Memory B cell (primary cell): ENCODE data around the gene ATP6V0A1.

Experiments
- ATAC-seq: fragments of 150-1000 bp; cut with Tn5 transposase; 2 replicates; pipeline ENCODE4 v1.10.0; 2021; ENCODE audit warnings: low read depth, mild to moderate bottlenecking, moderate library complexity
- DNase-seq, 2 donors: peaks; one replicate each; pipeline ENCODE4 v3.0.0; 2022; ENCODE audit warnings: low spot score in 2 of 2
- H3K27ac Mint-ChIP-seq: one replicate; pipeline ENCODE4 v1.8.0; 2022; ENCODE audit warnings: mild to moderate bottlenecking, moderate library complexity, mixed read lengths
- H3K27me3 Mint-ChIP-seq: one replicate; pipeline ENCODE4 v1.8.0; 2022; ENCODE audit warnings: mixed read lengths
- H3K36me3 Mint-ChIP-seq: one replicate; pipeline ENCODE4 v1.8.0; 2022; ENCODE audit warnings: mild to moderate bottlenecking, mixed read lengths
- H3K4me1 Mint-ChIP-seq: one replicate; pipeline ENCODE4 v1.8.0; 2022; ENCODE audit warnings: mixed read lengths
- H3K4me3 Mint-ChIP-seq: one replicate; pipeline ENCODE4 v1.8.0; 2022; ENCODE audit warnings: mild to moderate bottlenecking, moderate library complexity, mixed read lengths
- H3K9me3 Mint-ChIP-seq: one replicate; pipeline ENCODE4 v1.8.0; 2022; ENCODE audit warnings: mixed read lengths

ATP6V0A1 gene

GRCh38 chr17:42512733-42513251 is 54.1 kb downstream of the ATP6V0A1 start:
- no peaks in the 10 kb centered on the region for H3K27me3 Mint-ChIP-seq
- no peak overlapping the region for H3K4me3 Mint-ChIP-seq
- peaks cover 4% of the 10 kb centered on the region for H3K4me1 Mint-ChIP-seq
- no peak overlapping the region for H3K27ac Mint-ChIP-seq
- DNase-seq (no peak), ATAC-seq (no peak)
- peaks cover 24% of the 10 kb centered on the region for H3K36me3 Mint-ChIP-seq
- no peaks in the 10 kb centered on the region for H3K9me3 Mint-ChIP-seq

- ATAC-seq (no peak), DNase-seq (no peak)
- Mint-ChIP-seq H3K9me3 (no peaks in the 10 kb centered on the region), H3K27me3 (no peaks in the 10 kb centered on the region), H3K4me3 (no peak overlapping the region), H3K4me1 (peaks cover 4% of the 10 kb centered on the region), H3K36me3 (peaks cover 16% of the 10 kb centered on the region), H3K27ac (no peak overlapping the region)
Observed at GRCh38 chr17:42513686-42514085, 55.0 kb downstream of the ATP6V0A1 start.

GRCh38 chr17:42514279-42514678 is 55.6 kb downstream of the ATP6V0A1 start:
- ATAC-seq: no peak
- peaks cover 10% of the 10 kb centered on the region for H3K36me3 Mint-ChIP-seq
- H3K27ac Mint-ChIP-seq: peak overlapping the region; percentile 48

GRCh38 chr17:42514867-42515266 is 56.2 kb downstream of the ATP6V0A1 start:
- Mint-ChIP-seq H3K36me3 (peaks cover 10% of the 10 kb centered on the region), H3K9me3 (no peaks in the 10 kb centered on the region), H3K27ac (peak overlapping the region; percentile 48), H3K4me3 (no peak overlapping the region), H3K27me3 (no peaks in the 10 kb centered on the region), H3K4me1 (peaks cover 4% of the 10 kb centered on the region)
- no peak for DNase-seq
- ATAC-seq: no peak

More at GRCh38 chr17:42514279-42514678, 55.6 kb downstream of the ATP6V0A1 start:
- Mint-ChIP-seq H3K4me1 (peaks cover 4% of the 10 kb centered on the region), H3K9me3 (no peaks in the 10 kb centered on the region), H3K4me3 (no peak overlapping the region), H3K27me3 (no peaks in the 10 kb centered on the region)
- no peak for DNase-seq

- DNase-seq: peak; percentile 84 to 92
- H3K27me3 Mint-ChIP-seq: no peaks in the 10 kb centered on the region
- peaks cover 16% of the 10 kb centered on the region for H3K36me3 Mint-ChIP-seq
- H3K9me3 Mint-ChIP-seq: no peaks in the 10 kb centered on the region
- peaks cover 2% of the 10 kb centered on the region for H3K4me1 Mint-ChIP-seq
- peak; percentile 97 for ATAC-seq
- H3K27ac Mint-ChIP-seq: no peak overlapping the region
- H3K4me3 Mint-ChIP-seq: no peak overlapping the region
Observed at GRCh38 chr17:42517516-42517915, 58.8 kb downstream of the ATP6V0A1 start.

GRCh38 chr17:42518046-42518754 is 59.5 kb downstream of the ATP6V0A1 start:
- Mint-ChIP-seq H3K9me3 (no peaks in the 10 kb centered on the region), H3K27ac (no peak overlapping the region), H3K4me1 (peaks cover 2% of the 10 kb centered on the region)

GRCh38 chr17:42518755-42519545 is 60.3 kb downstream of the ATP6V0A1 start:
- ATAC-seq: no peak

More at GRCh38 chr17:42518046-42518754, 59.5 kb downstream of the ATP6V0A1 start:
- DNase-seq (no peak), ATAC-seq (no peak)
- Mint-ChIP-seq H3K4me3 (no peak overlapping the region), H3K36me3 (peaks cover 19% of the 10 kb centered on the region), H3K27me3 (no peaks in the 10 kb centered on the region)

GRCh38 chr17:42519546-42520491 is 61.1 kb downstream of the ATP6V0A1 start:
- no peak for ATAC-seq
- H3K4me1 Mint-ChIP-seq: peaks cover 5% of the 10 kb centered on the region
- no peak overlapping the region for H3K27ac Mint-ChIP-seq
- H3K36me3 Mint-ChIP-seq: peaks cover 19% of the 10 kb centered on the region
- no peak overlapping the region for H3K4me3 Mint-ChIP-seq
- no peak for DNase-seq
- no peaks in the 10 kb centered on the region for H3K9me3 Mint-ChIP-seq
- H3K27me3 Mint-ChIP-seq: no peaks in the 10 kb centered on the region

More at GRCh38 chr17:42518755-42519545, 60.3 kb downstream of the ATP6V0A1 start:
- no peak for DNase-seq
- Mint-ChIP-seq H3K9me3 (no peaks in the 10 kb centered on the region), H3K27me3 (no peaks in the 10 kb centered on the region), H3K4me1 (peaks cover 2% of the 10 kb centered on the region), H3K4me3 (no peak overlapping the region), H3K27ac (no peak overlapping the region), H3K36me3 (peaks cover 19% of the 10 kb centered on the region)

- Mint-ChIP-seq H3K9me3 (no peaks in the 10 kb centered on the region), H3K4me1 (peaks cover 5% of the 10 kb centered on the region), H3K4me3 (no peak overlapping the region), H3K36me3 (peaks cover 19% of the 10 kb centered on the region), H3K27me3 (no peaks in the 10 kb centered on the region), H3K27ac (no peak overlapping the region)
- no peak for DNase-seq
- no peak for ATAC-seq
Observed at GRCh38 chr17:42520540-42520951, 61.9 kb downstream of the ATP6V0A1 start.

- H3K4me1 Mint-ChIP-seq: peaks cover 5% of the 10 kb centered on the region
Observed at GRCh38 chr17:42521036-42521435, 62.4 kb downstream of the ATP6V0A1 start.

GRCh38 chr17:42521666-42522262 is 63.1 kb downstream of the ATP6V0A1 start:
- Mint-ChIP-seq H3K9me3 (no peaks in the 10 kb centered on the region), H3K36me3 (peaks cover 19% of the 10 kb centered on the region), H3K27me3 (no peaks in the 10 kb centered on the region), H3K4me3 (no peak overlapping the region), H3K27ac (no peak overlapping the region), H3K4me1 (peaks cover 5% of the 10 kb centered on the region)
- no peak for ATAC-seq
- no peak for DNase-seq

More at GRCh38 chr17:42521036-42521435, 62.4 kb downstream of the ATP6V0A1 start:
- no peak for ATAC-seq
- Mint-ChIP-seq H3K36me3 (peaks cover 19% of the 10 kb centered on the region), H3K4me3 (no peak overlapping the region), H3K9me3 (no peaks in the 10 kb centered on the region), H3K27ac (no peak overlapping the region), H3K27me3 (no peaks in the 10 kb centered on the region)
- no peak for DNase-seq

GRCh38 chr17:42522263-42522790 is 63.6 kb downstream of the ATP6V0A1 start:
- Mint-ChIP-seq H3K27me3 (peaks cover 1% of the 10 kb centered on the region), H3K4me3 (no peak overlapping the region), H3K9me3 (no peaks in the 10 kb centered on the region), H3K4me1 (peaks cover 6% of the 10 kb centered on the region), H3K27ac (no peak overlapping the region), H3K36me3 (peaks cover 19% of the 10 kb centered on the region)
- DNase-seq (no peak), ATAC-seq (no peak)

GRCh38 chr17:42522798-42523278 is 64.2 kb downstream of the ATP6V0A1 start:
- Mint-ChIP-seq H3K27ac (no peak overlapping the region), H3K27me3 (peaks cover 1% of the 10 kb centered on the region)

More at GRCh38 chr17:42522798-42523278, 64.2 kb downstream of the ATP6V0A1 start:
- Mint-ChIP-seq H3K4me3 (no peak overlapping the region), H3K9me3 (no peaks in the 10 kb centered on the region), H3K36me3 (peaks cover 19% of the 10 kb centered on the region), H3K4me1 (peaks cover 5% of the 10 kb centered on the region)
- DNase-seq: no peak
- ATAC-seq: no peak
